NCI-H1105 treated with DMSO at 0.1 percent for 48 hours (cell line): ENCODE results near the gene ITCH.

Experiments
- DNase-seq: peaks from one replicate; lab custom pipeline; 2025; lab: John Stamatoyannopoulos, UW

ITCH gene

DNA sequence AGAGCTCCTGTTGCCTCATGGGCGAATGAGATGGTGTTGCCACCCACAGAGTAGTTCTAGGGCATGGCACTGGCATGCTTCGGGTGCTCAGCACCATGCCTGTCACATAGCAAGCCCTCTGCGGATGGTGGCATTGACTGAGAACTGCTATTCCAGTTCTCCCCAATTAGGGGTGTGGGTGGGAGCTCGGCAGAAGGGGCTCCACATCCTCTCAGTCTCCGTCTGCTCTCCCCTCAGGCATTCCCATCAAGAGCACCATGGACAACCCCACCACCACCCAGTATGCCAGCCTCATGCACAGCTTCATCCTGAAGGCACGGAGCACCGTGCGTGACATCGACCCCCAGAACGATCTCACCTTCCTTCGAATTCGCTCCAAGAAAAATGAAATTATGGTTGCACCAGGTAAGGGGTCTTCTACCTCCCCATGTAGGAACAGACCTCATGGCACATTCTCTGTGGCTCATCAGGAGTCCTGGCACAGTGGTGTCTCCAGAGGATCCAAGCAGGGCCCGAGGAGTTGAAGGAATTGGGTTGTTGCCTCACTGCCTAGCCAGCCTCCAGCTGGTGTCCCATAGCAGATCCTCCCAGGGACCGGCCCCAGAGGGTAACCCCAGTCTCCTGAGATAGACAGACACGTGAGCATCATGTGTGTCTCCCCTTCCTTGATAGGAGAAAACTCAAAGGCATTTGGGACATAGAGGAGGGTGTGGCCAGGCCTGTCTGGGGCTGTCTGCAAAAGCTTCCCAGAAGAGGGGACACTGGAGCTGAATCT, 171.5 kb downstream of the ITCH start:
- no peak for DNase-seq

DNA sequence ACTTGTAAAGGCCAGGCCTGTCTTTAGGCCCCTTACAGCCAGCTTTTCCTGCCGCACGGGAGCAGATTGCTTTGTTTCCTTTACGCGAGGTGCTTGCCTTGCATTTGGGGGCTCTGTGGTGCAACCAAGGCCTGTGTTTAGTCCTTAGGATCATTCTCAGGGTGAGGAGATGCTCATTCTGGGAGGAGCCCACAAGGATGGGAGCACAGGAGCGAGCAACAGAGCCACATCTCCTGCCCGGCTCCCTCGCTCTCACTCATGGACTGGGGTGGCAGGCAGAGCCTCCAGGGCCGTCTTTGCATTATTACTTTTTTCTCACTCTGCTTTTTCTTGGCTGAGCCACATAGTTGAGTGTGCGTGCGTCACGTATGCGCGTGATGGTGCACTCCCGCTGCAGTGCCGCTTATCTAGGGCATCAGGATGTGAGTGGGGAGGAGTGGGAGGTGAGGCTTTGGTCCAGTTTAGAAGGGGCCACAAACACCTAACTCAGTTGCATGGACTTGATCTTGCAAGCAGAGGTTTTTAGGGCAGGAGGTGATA, 172.3 kb downstream of the ITCH start:
- no peak for DNase-seq

GRCh38 chr20:34535857-34536256, 172.8 kb downstream of the ITCH start:
- no peak for DNase-seq

GRCh38 chr20:34536798-34537394, 173.8 kb downstream of the ITCH start:
- DNase-seq, result no peak

- no peak for DNase-seq
Observed at GRCh38 chr20:34537651-34538050, 174.6 kb downstream of the ITCH start.

DNA sequence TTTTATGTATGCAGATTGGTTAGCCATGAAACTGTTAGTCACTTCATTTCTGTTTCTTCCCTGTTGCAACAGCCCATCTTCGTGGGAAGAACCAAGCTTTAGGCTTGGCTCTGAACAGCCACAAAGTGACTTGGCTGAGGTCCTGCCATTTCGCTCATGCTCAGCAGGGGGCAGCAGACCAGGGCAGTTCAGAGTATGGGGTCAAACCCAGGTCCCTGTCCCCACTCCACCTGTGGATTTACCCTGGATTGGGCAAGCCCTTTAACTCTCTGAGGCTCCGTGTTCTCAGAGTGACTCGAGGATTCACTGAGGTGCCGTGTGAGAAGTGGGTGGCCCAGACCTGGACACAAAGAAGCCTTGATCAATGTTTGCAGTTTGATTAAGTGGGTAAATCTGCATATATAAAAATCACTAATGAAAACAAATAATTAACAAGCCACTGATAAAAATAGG, 175.6 kb downstream of the ITCH start:
- DNase-seq, result peak; percentile 55

DNA sequence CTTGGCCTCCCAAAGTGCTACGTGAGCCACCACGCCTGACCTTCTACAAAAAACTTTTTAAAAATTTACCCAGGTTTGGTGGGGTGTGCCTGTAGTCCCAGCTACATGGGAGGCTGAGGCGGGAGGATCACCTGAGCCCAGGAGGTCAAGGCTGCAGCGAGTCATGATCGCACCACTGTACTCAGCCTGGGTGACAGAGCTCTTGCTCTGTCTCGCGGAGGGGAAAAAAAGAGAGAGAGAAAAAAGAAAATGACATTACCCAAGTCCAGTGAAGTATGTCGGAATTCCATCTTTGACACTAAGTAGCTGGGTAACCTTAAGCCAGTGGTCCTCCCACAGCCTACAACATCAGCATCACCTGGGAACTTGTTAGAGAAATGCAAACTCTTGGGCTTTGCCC, 176.7 kb downstream of the ITCH start:
- no peak for DNase-seq

- DNase-seq, result no peak
Observed at GRCh38 chr20:34540596-34541263, 177.7 kb downstream of the ITCH start.

DNA sequence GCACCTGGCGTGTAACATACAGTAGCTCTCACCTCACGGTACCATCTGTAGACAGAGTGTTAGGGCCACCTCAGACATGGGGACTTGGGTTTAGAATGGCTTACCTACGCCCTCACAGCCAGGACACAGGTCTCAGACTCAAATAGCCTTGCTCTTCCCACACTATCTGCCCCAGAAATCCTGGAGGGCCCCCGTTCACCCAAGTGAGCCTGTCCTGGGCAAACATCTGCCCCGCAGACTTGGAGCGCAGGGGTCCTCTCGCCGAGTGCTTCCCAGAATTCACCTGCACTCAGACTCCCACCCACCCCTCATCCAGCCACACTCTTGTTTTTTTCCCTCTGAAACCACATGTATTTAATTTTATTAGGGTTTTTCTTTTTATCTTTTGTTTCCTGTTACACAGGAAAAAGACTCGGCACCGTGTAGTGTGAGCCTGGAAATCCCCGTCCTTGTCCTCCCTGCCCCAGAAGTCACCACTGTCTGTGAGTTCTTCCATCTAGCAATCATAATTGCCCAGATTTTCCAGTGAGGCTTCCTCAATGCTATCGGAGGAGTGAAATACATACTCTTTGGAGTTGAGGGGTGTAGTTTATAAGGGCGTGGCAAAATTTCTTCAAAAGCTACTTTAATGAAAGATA, 178.3 kb downstream of the ITCH start:
- DNase-seq, result no peak

DNA sequence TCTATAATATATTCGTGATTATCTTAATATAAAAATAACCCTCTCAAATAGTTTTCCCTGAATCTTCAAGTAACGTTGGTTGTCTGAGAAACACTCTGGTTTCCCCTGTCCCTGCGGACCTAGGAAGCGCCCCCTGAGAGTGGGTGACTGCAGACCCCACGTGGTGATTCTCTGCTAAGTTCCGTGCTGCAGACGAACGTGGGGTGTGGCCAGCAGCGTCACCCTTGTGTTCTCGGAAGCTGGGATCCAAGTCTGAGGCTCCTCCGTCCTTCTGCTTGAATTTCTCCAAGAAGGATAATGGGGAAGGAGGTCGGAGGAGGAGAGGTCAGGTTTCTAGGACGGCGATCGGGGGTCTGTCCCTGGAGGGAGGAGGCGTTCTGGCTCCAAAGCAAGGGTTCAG, 178.8 kb downstream of the ITCH start:
- no peak for DNase-seq

DNA sequence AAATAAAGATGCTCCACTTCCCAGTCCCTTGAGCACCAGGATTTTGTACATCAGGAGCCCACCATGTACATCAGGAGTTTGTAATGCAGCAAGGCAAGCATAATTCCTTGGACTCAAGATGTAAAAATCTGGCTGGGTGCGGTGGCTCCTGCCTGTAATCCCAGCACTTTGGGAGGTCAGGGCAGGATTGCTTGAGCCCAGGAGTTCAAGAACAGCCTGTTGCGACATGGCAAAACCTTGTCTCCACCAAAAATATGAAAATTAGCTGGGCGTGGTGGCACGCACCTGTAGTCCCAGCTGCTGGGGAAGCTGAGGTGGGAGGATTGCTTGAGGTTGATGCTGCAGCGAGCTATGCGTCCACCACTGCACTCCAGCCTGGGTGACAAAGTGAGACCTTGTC, 179.4 kb downstream of the ITCH start:
- DNase-seq, result no peak

GRCh38 chr20:34543463-34544056, 180.5 kb downstream of the ITCH start:
- DNase-seq, result no peak

DNA sequence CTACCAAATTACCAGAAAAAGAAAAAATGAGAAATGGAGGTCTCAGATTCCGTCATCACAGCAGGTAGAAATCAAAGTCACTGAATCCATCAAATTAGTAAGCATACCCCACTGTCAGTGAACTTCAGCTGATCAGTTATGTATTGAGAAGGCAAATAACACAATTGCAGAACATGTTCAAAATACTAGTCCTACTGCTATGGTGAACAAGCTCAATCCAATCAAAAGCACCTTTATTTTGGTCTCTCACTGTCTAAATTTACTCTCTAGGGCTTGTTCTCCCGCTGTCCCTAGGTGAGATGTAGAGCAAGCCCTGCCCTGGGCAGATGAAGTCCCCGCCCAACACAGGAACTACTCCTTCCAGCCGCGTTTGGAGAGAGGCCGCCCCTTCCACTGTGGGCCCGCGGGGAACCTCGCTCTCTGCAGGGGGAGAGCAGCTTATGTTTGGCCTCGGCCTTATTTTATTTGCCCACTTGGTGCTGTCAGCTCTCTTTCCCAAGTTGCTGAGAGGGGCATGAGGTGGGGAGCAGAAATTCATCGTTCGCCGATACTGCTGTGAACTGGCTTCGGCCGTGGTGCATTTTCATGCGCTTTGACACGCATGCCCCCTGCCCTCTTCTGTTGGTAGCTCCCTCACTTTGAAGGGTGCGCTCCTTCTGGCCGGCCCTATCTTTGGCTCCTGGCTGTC, 181.2 kb downstream of the ITCH start:
- DNase-seq, result no peak

DNA sequence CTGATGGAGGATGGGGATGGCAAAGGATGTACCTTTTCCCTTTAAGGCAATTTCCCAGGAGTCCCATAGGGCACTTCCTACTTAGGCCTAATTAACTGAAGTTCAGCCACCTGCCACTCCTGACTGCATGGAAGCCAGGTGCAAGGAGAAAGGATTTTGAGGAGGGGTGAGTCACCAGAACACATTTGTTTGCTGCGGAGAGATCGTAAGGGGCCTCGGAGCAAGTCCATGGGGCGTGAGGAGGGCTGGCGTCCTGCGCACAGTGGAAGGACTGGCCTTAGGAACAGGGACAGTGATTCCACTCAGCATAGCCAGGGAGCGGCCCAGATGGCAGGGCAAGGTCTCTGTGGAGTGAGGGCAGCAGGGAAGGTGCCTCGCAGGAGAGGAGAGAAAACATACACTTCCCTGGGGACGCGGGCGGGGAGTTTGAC, 183.7 kb downstream of the ITCH start:
- peak; percentile 95 for DNase-seq

DNA sequence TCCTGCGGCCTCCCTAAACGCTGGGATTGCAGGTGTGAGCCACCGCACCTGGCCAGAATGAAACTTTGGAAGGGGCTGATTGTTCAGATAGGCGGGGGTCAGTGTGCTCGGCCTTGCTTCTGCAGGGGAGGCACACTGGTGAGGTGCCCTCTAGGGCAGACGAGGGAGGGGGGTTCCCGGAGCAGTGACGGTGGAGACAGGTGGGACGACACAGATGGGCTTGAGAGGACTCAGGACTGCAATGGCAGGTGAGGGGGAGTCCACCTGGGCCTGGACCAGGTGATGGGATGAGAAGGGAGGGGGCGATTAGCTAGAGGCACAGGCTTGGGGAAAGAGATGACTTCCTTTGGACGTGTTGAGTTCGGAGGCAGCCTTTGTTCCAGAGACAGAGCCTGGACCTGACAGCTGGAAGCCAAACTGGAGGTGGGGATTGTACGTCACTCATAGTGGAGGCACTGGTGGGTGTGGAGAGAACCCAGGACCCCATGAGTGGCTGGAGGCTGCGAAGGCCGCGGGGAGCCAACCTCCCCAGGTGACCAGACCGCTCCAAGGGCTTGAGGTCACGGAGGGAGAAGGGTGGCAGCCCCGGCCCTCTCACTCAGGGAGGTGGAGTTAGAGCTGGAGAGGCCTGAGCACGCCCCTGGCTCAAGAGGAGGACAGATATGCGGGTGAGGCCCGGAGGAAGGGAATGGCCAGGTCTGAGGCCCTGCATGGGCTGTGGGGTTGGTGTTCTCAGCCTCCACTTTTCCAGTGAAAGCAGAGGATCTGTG, 185.0 kb downstream of the ITCH start:
- DNase-seq, result no peak

- DNase-seq, result no peak
Observed at GRCh38 chr20:34549291-34549928, 186.3 kb downstream of the ITCH start.

DNA sequence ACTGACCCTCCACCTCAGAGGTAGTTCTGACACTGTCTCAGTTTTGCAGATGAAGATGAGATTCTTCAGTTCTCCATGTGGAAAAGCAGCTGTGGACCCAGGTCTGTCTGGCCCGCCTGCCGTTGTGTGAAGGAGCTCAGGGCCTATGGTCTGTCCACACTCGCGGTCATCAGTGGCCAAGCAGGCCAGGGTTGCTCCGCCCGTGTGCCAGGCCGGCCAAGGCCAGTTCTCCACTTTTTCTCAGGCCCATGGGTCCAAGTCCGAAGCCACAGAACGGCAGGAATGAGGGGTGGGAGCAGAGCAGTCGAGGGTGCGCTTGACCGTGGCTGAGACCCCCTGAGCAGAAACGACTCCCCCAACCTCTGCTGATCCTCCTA, 186.8 kb downstream of the ITCH start:
- no peak for DNase-seq

- no peak for DNase-seq
Observed at GRCh38 chr20:34552569-34552968, 189.5 kb downstream of the ITCH start.

- DNase-seq, result no peak
Observed at GRCh38 chr20:34553366-34553867, 190.3 kb downstream of the ITCH start.

GRCh38 chr20:34557936-34558319, 194.9 kb downstream of the ITCH start:
- peak; percentile 57 for DNase-seq
